Fibroblast of mammary gland (primary cell): Measurements from ENCODE around the gene VPS13D.
"Not testable (repeated sequence)": the region's sequence is repeated elsewhere in the genome, so short reads cannot be mapped to it uniquely, and the experiment has no call there.

Experiments
- DNase-seq: peaks from one replicate; pipeline ENCODE4 v3.0.0-alpha.2; 2010; ENCODE audit warnings: low read depth
- H3K4me3 ChIP-seq: 2 replicates; pipeline ENCODE4 v1.5.1; 2011; ENCODE audit warnings: low read depth, mild to moderate bottlenecking, low read length, moderate library complexity; ENCODE audit not compliant: control insufficient read depth
- TF ChIP-seq, protein P1 (sequence below): conservative IDR thresholded peaks from 2 replicates; pipeline ENCODE4 v1.5.1; 2011; ENCODE audit warnings: low read depth, low read length, inconsistent platforms; ENCODE audit not compliant: control insufficient read depth, insufficient read depth

The VPS13D gene

GRCh38 chr1:12537294-12537693 is 307.5 kb downstream of the VPS13D start:
- DNase-seq = no peak
- no peak overlapping the region for H3K4me3 ChIP-seq
- TF ChIP-seq, protein P1, sequence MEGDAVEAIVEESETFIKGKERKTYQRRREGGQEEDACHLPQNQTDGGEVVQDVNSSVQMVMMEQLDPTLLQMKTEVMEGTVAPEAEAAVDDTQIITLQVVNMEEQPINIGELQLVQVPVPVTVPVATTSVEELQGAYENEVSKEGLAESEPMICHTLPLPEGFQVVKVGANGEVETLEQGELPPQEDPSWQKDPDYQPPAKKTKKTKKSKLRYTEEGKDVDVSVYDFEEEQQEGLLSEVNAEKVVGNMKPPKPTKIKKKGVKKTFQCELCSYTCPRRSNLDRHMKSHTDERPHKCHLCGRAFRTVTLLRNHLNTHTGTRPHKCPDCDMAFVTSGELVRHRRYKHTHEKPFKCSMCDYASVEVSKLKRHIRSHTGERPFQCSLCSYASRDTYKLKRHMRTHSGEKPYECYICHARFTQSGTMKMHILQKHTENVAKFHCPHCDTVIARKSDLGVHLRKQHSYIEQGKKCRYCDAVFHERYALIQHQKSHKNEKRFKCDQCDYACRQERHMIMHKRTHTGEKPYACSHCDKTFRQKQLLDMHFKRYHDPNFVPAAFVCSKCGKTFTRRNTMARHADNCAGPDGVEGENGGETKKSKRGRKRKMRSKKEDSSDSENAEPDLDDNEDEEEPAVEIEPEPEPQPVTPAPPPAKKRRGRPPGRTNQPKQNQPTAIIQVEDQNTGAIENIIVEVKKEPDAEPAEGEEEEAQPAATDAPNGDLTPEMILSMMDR = no peak

DNA sequence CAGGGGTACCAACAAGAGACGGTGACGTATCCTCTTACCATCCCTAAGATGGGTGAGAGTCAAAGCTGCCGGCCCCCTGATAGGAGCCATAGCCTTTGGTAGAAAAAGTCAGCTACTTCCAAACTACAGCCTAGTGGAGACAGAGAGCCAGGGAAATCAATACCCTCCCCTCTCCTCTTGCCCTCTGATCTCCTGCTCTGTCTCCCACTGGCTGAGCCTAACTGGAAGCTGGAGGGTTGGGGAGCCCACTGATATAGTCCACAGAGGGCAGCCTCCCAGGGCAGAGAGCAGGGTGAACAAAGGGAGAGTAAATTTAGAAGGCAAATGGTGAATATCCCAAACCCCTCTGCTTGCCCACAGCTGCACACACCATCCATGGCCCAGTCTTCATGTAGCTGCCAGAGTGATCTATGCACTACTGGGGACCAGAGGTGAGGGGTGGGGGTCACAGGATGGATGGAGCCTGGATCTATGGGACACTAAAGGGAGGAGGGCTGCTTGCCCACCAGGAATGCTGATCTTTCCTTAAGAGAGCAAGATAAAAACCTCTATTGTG is 308.2 kb downstream of the VPS13D start:
- no peak overlapping the region for H3K4me3 ChIP-seq
- no peak for DNase-seq
- TF ChIP-seq, protein P1 = no peak

DNA sequence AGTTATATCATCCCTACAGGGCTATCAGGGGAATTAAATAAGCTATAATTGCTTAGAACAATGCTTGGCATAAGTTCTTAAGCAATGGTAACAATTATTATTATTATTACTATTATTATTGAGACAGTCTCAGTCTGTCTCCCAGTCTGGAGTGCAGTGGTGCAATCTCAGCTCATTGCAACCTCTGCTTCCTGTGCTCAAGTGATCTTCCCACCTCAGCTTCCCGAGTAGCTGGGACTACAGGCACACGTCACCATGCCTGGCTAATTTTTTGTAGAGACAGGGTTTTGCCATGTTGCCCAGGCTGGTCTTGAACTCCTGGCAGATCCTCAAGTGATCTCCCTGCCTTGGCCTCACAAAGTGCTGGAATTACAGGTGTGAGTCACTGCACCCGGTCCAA is 308.7 kb downstream of the VPS13D start:
- not testable (repeated sequence) for H3K4me3 ChIP-seq, DNase-seq

- H3K4me3 ChIP-seq = no peak overlapping the region
- DNase-seq = no peak
- TF ChIP-seq, protein P1 = no peak
These were observed 309.5 kb downstream of the VPS13D start for GRCh38 chr1:12539320-12539704.

DNA sequence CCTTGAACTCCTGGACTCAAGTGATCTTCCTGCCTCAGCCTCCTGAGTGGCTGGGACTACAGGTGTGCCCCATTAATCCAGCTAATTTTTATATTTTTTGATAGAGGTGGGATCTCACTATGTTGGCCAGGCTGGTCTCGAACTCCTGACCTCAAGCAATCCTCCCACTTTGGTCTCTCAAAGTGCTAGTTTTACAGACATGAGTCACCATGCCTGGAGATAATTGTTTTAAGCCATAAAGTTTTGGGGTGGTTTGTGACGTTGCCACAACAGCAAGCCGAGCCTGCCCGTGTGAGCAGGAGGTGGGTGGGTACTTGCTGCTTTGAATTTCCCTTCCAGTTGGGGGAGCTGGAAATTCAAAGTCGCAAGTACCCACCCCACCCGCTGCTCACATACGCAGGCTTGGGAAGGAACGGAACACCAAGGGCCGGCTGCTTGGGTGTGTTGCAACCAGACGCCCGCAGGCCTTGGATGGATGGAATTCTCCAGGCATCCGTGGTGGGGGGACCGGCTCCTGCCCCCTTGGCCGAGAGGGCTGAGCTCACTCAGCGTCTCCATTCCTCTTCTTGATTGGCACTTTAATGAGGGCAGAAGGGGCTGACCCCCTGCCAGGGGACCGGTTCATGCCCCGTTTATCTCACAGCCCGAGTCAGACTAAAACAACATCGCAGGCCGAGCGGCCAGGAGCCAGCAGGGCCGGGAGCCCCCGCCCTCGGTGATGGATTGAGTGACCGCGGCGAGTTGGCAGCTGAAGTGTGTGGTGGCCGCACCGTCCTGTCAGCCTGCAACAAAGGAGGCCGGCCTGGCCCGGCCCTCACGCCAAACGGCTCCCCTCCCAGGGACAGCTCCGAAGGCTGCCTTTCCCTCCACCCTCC is 310.1 kb downstream of the VPS13D start:
- peak; percentile 94 for DNase-seq
- TF ChIP-seq, protein P1 = peak; percentile 13
- H3K4me3 ChIP-seq = no peak overlapping the region

GRCh38 chr1:12540580-12541273 is 310.9 kb downstream of the VPS13D start:
- TF ChIP-seq, protein P1 = no peak
- DNase-seq = no peak
- H3K4me3 ChIP-seq = no peak overlapping the region
